ENCODE results near the gene SLC44A5. TPM values are rescaled to one million over a fixed set of nuclear protein-coding genes. Genes with fewer than 3 reads are reported as not detected.

Gene SLC44A5
- total and polyA plus RNA-seq, 2 donors (not counting 1 experiment from before 2014, with no cell fraction given), result 2.8 to 4.2 TPM

DNA sequence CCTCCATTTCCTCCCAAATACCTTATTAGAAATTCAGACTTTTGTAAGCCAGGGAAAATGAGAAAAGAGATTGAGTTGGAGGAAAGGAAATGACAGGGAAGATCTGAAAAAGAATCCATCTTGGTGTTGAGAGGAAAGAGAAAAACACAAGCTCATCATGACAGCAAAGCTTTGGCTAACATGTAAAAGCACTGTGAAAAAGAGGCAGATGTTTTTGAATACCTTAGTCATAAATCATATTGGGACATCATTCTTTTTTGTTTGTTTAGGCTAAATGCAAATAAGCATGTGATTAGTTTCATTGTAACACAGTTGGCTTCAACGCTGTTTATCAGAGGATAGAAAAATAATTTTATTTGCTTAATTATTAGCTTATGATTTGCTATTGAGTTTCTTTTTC lies 412.2 kb downstream of the SLC44A5 start:
- Mint-ChIP-seq H3K4me3 (no peak overlapping the region), H3K27me3 (peaks cover 5% of the 10 kb centered on the region), H3K27ac (no peak overlapping the region), H3K4me1 (no peaks in the 10 kb centered on the region), H3K9me3 (ENCODE audit: insufficient read depth) (no peaks in the 10 kb centered on the region)
- Histone ChIP-seq H3K9ac (ENCODE audit: low read length) (no peak overlapping the region), H3K79me2 (ENCODE audit: control insufficient read depth, insufficient read depth, low read length) (no peaks in the 10 kb centered on the region), H3K4me2 (replicated peaks; ENCODE audit: low read depth, low read length, poor library complexity, severe bottlenecking) (no peak overlapping the region), H4K20me1 (ENCODE audit: control insufficient read depth, insufficient read depth, low read length, poor library complexity, severe bottlenecking) (no peaks in the 10 kb centered on the region), H2AFZ (ENCODE audit: insufficient read depth, low read depth, low read length, poor library complexity, severe bottlenecking) (no peak overlapping the region), H3K4me1 (ENCODE audit: control insufficient read depth in 2 of 2, insufficient read depth in 2 of 2, low read length in 2 of 2) (no peaks in the 10 kb centered on the region), H3K27me3 (replicated peaks in 1 of 4; ENCODE audit: control extremely low read depth in 1 of 4, control insufficient read depth in 3 of 4, insufficient read depth in 4 of 4, low read length in 3 of 4) (no peaks in the 10 kb centered on the region), H3K4me3 (ENCODE audit: control extremely low read depth in 1 of 5, extremely low read depth in 1 of 5, insufficient read depth in 1 of 5, low read depth in 2 of 5, low read length in 4 of 5) (no peak overlapping the region), H3K27ac (ENCODE audit: low read length in 2 of 2) (no peak overlapping the region), H3K9me3 (ENCODE audit: control extremely low read depth in 1 of 3, control insufficient read depth in 2 of 3, insufficient read depth in 1 of 3, low read length in 2 of 3) (no peaks in the 10 kb centered on the region), H3K36me3 (replicated peaks in 1 of 2; ENCODE audit: control extremely low read depth in 1 of 2, control insufficient read depth in 1 of 2, extremely low read depth in 1 of 2, insufficient read depth in 2 of 2, low read length in 1 of 2) (no peaks in the 10 kb centered on the region)
- ChIA-PET POLR2A (no interaction called here), CTCF (interaction anchor here (1.5 kb wide), 1 partner anchor 34 kb away, joined by 5 read pairs; no protein-coding TSS in a partner anchor)
- ATAC-seq (ENCODE audit: low read depth), result no peak
- intact Hi-C loops (cut with micrococcal nuclease), result no loop called here
- no peak for DNase-seq
- WGBS (ENCODE audit: insufficient coverage), result no CpG with 5 or more reads among the region's 1 CpG
- TF ChIP-seq, protein P1, sequence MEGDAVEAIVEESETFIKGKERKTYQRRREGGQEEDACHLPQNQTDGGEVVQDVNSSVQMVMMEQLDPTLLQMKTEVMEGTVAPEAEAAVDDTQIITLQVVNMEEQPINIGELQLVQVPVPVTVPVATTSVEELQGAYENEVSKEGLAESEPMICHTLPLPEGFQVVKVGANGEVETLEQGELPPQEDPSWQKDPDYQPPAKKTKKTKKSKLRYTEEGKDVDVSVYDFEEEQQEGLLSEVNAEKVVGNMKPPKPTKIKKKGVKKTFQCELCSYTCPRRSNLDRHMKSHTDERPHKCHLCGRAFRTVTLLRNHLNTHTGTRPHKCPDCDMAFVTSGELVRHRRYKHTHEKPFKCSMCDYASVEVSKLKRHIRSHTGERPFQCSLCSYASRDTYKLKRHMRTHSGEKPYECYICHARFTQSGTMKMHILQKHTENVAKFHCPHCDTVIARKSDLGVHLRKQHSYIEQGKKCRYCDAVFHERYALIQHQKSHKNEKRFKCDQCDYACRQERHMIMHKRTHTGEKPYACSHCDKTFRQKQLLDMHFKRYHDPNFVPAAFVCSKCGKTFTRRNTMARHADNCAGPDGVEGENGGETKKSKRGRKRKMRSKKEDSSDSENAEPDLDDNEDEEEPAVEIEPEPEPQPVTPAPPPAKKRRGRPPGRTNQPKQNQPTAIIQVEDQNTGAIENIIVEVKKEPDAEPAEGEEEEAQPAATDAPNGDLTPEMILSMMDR (IDR thresholded peaks at IDR 0.05), result no peak
- no peak for TF ChIP-seq EZH2 (IDR thresholded peaks at IDR 0.05; ENCODE audit: borderline replicate concordance, insufficient read depth, low read depth, low read length, poor library complexity, severe bottlenecking)

DNA sequence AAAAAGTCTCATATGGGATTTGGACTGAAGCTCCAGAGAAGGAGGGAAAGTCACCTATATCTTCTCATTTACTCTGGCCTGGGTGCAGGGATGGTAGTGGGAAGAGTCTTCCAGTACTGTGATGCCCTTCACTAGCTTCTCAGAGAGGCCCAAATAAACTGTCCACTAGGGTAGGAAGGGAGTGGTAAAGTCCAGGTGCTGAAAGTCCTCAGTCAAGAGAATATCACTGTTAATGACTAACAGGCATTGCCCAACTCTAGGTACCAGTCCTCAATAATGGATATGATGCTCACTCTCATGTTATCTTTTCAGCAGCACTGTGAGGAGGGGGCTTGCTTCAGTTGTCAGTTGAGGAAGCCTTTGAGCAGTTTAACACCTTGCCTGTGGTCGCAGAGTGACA lies 412.8 kb downstream of the SLC44A5 start:
- H3K9me3 Mint-ChIP-seq (ENCODE audit: insufficient read depth), result no peaks in the 10 kb centered on the region
- H3K27ac Mint-ChIP-seq, result no peak overlapping the region
- WGBS (ENCODE audit: insufficient coverage), result 62% methylated on average over 1 of the region's 1 CpG
- Histone ChIP-seq H2AFZ (ENCODE audit: insufficient read depth, low read depth, low read length, poor library complexity, severe bottlenecking) (no peak overlapping the region), H3K9me3 (ENCODE audit: control extremely low read depth in 1 of 3, control insufficient read depth in 2 of 3, insufficient read depth in 1 of 3, low read length in 2 of 3) (no peaks in the 10 kb centered on the region), H3K4me3 (ENCODE audit: control extremely low read depth in 1 of 5, extremely low read depth in 1 of 5, insufficient read depth in 1 of 5, low read depth in 2 of 5, low read length in 4 of 5) (no peak overlapping the region), H3K79me2 (ENCODE audit: control insufficient read depth, insufficient read depth, low read length) (no peaks in the 10 kb centered on the region), H3K36me3 (replicated peaks in 1 of 2; ENCODE audit: control extremely low read depth in 1 of 2, control insufficient read depth in 1 of 2, extremely low read depth in 1 of 2, insufficient read depth in 2 of 2, low read length in 1 of 2) (no peaks in the 10 kb centered on the region), H3K9ac (ENCODE audit: low read length) (no peak overlapping the region), H3K27me3 (replicated peaks in 1 of 4; ENCODE audit: control extremely low read depth in 1 of 4, control insufficient read depth in 3 of 4, insufficient read depth in 4 of 4, low read length in 3 of 4) (no peaks in the 10 kb centered on the region), H3K4me1 (ENCODE audit: control insufficient read depth in 2 of 2, insufficient read depth in 2 of 2, low read length in 2 of 2) (no peaks in the 10 kb centered on the region), H3K4me2 (replicated peaks; ENCODE audit: low read depth, low read length, poor library complexity, severe bottlenecking) (no peak overlapping the region), H4K20me1 (ENCODE audit: control insufficient read depth, insufficient read depth, low read length, poor library complexity, severe bottlenecking) (no peaks in the 10 kb centered on the region), H3K27ac (ENCODE audit: low read length in 2 of 2) (no peak overlapping the region)
- no peak overlapping the region for H3K4me3 Mint-ChIP-seq
- ChIA-PET CTCF (no interaction called here), POLR2A (no interaction called here)
- no peak for TF ChIP-seq EZH2 (IDR thresholded peaks at IDR 0.05; ENCODE audit: borderline replicate concordance, insufficient read depth, low read depth, low read length, poor library complexity, severe bottlenecking)
- TF ChIP-seq, protein P1 (IDR thresholded peaks at IDR 0.05), result no peak
- peaks cover 9% of the 10 kb centered on the region for H3K27me3 Mint-ChIP-seq
- ATAC-seq (ENCODE audit: low read depth), result no peak
- no peaks in the 10 kb centered on the region for H3K4me1 Mint-ChIP-seq
- intact Hi-C loops (cut with micrococcal nuclease), result no loop called here
- no peak for DNase-seq
